ENCODE results near the gene DHX15. TPM values are rescaled to one million over a fixed set of nuclear protein-coding genes. Genes with fewer than 3 reads are reported as not detected.

The DHX15 gene
- total and polyA plus RNA-seq, 10 of the 15 experiments (the other 5 are each of a cell fraction or from before 2014, with no cell fraction given), result 166 to 269 (median 184) TPM

DNA sequence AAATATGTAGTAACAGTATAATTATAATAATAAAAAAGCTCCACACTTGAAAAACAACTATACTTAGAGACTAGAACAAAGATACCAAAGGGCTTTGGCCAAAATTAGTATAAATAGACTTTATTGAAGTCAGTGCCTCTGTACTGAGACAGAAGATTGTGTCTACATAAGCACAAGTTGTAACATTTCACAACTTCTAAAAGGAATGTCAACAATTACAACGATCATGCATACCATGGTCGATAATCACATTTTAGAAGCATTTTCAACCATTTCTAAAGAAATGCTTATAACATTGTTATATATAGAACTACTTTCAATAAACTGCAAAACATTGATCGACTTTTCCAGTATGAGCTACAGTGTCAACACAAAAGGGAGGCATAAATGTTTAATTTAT, 57.0 kb downstream of the DHX15 start:
- ATAC-seq, result no peak
- ChIA-PET CTCF (interaction anchor here (1.8 kb wide), 1 partner anchor 23 kb away, joined by 8 read pairs; no protein-coding TSS in a partner anchor), SMC1A (ENCODE audit: uncharacterized antibody, unreplicated experiment) (interaction anchor here (0.7 to 5.5 kb wide), 4 partner anchors 12 to 1175 kb away, joined by 3 to 37 read pairs (median 3); no protein-coding TSS in a partner anchor), RAD21 (ENCODE audit: unreplicated experiment) (no interaction called here), POLR2A (interaction anchor here (0.8 to 1.2 kb wide), 2 partner anchors 18 to 44 kb away, joined by 3 to 4 read pairs; no protein-coding TSS in a partner anchor)
- no peak overlapping the region for H3K9ac ChIP-seq (ENCODE audit: control insufficient read depth, insufficient read depth, low read length)
- H3K79me2 ChIP-seq (ENCODE audit: control insufficient read depth, insufficient read depth, low read length), result no peaks in the 10 kb centered on the region
- in situ Hi-C loops (cut with MboI), result no loop called here
- TF ChIP-seq ZZZ3 (IDR thresholded peaks at IDR 0.05; ENCODE audit: control insufficient read depth, insufficient read length, low read depth) (no peak), HCFC1 (IDR thresholded peaks at IDR 0.05; ENCODE audit: low read length) (no peak), POLR2A (IDR thresholded peaks at IDR 0.05; ENCODE audit: low read depth, low read length) (no peak), ZBED1 (IDR thresholded peaks at IDR 0.05; ENCODE audit: borderline replicate concordance) (no peak), IKZF2 (IDR thresholded peaks at IDR 0.05) (no peak), KLF5 (IDR thresholded peaks at IDR 0.05; ENCODE audit: partially characterized antibody) (no peak), YBX1 (IDR thresholded peaks at IDR 0.05) (no peak), BRCA1 (IDR thresholded peaks at IDR 0.05; ENCODE audit: low read depth, low read length) (no peak), RB1 (IDR thresholded peaks at IDR 0.05; ENCODE audit: borderline replicate concordance) (no peak), NRF1 (conservative IDR thresholded peaks at IDR 0.05; ENCODE audit: low read depth, low read length) (no peak), CBX3 (IDR thresholded peaks at IDR 0.05; ENCODE audit: borderline replicate concordance, low read depth) (no peak), RAD51 (IDR thresholded peaks at IDR 0.05) (no peak)
- TF ChIP-seq, protein P1, sequence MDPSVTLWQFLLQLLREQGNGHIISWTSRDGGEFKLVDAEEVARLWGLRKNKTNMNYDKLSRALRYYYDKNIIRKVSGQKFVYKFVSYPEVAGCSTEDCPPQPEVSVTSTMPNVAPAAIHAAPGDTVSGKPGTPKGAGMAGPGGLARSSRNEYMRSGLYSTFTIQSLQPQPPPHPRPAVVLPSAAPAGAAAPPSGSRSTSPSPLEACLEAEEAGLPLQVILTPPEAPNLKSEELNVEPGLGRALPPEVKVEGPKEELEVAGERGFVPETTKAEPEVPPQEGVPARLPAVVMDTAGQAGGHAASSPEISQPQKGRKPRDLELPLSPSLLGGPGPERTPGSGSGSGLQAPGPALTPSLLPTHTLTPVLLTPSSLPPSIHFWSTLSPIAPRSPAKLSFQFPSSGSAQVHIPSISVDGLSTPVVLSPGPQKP (IDR thresholded peaks at IDR 0.05; ENCODE audit: low read depth, low read length), result no peak
- TF ChIP-seq, protein P2, sequence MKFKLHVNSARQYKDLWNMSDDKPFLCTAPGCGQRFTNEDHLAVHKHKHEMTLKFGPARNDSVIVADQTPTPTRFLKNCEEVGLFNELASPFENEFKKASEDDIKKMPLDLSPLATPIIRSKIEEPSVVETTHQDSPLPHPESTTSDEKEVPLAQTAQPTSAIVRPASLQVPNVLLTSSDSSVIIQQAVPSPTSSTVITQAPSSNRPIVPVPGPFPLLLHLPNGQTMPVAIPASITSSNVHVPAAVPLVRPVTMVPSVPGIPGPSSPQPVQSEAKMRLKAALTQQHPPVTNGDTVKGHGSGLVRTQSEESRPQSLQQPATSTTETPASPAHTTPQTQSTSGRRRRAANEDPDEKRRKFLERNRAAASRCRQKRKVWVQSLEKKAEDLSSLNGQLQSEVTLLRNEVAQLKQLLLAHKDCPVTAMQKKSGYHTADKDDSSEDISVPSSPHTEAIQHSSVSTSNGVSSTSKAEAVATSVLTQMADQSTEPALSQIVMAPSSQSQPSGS (IDR thresholded peaks at IDR 0.05; ENCODE audit: low read length), result no peak
- TF ChIP-seq, protein P3, sequence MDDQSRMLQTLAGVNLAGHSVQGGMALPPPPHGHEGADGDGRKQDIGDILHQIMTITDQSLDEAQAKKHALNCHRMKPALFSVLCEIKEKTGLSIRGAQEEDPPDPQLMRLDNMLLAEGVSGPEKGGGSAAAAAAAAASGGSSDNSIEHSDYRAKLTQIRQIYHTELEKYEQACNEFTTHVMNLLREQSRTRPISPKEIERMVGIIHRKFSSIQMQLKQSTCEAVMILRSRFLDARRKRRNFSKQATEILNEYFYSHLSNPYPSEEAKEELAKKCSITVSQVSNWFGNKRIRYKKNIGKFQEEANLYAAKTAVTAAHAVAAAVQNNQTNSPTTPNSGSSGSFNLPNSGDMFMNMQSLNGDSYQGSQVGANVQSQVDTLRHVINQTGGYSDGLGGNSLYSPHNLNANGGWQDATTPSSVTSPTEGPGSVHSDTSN (IDR thresholded peaks at IDR 0.05; ENCODE audit: insufficient replicate concordance, low read depth, low read length), result no peak
- H2AFZ ChIP-seq (ENCODE audit: control insufficient read depth, low read depth, low read length), result no peak overlapping the region
- no peak overlapping the region for H3K4me2 ChIP-seq (ENCODE audit: control insufficient read depth, insufficient read depth)
- no peaks in the 10 kb centered on the region for H3K27me3 ChIP-seq (replicated peaks in 1 of 2; ENCODE audit: control insufficient read depth in 2 of 2, insufficient read depth in 2 of 2, low read length in 1 of 2)
- H3K27ac ChIP-seq (ENCODE audit: control insufficient read depth, insufficient read depth), result no peak overlapping the region
- FAIRE-seq, result no peak
- WGBS (ENCODE audit: insufficient coverage, insufficient replicate concordance, low lambda C conversion rate, missing lambda C conversion rate), result 96% methylated on average over 3 of the region's 3 CpGs
- no peak overlapping the region for H3K4me3 ChIP-seq
- no TSS peak for BruUV-seq (replicated peaks)
- no peak for DNase-seq (ENCODE audit: low read depth, low spot score)
- intact Hi-C loops (cut with micrococcal nuclease; ENCODE audit: unreplicated experiment), result no loop called here
- no peaks in the 10 kb centered on the region for H4K20me1 ChIP-seq (ENCODE audit: control insufficient read depth, insufficient read depth)
- H3K9me3 ChIP-seq (replicated peaks; ENCODE audit: control insufficient read depth, insufficient read depth, low read length), result no peaks in the 10 kb centered on the region
- peaks cover 4 to 39% of the 10 kb centered on the region in 2 experiments for H3K36me3 ChIP-seq (ENCODE audit: control insufficient read depth in 2 of 2, insufficient read depth in 2 of 2, low read length in 1 of 2)
- no peaks in the 10 kb centered on the region for H3K4me1 ChIP-seq (ENCODE audit: control insufficient read depth, insufficient read depth, low read length)
